Endometrial microvascular endothelial cells (primary cell): ENCODE data around the gene RAG2. TPM values are rescaled to one million over a fixed set of nuclear protein-coding genes. Genes with fewer than 3 reads are reported as not detected.

Experiments used
- in situ Hi-C: cut with HindIII; loops from 2 replicates; pipeline ENCODE4 v1.10.0; 2017; ENCODE audit warnings: low sequenced_read_pairs, low pct_unique_long_range_greater_than_20kb; ENCODE audit errors: inconsistent ontology term
- total RNA-seq: library from RNA; depleted of rRNA; stranded (reverse); fragments of >200 nt; gene quantifications from one replicate; pipeline ENCODE4 v1.2.3, GENCODE V29; 2015; ENCODE audit errors: inconsistent ontology term

Gene RAG2
- total RNA-seq, 1 donor from 2014 or later = not detected

- in situ Hi-C loops = no loop called here
Measured at GRCh38 chr11:36605221-36606216, 7.5 kb upstream of the RAG2 start.

- in situ Hi-C loops = no loop called here
Measured at GRCh38 chr11:36602135-36602534, 4.1 kb upstream of the RAG2 start.

- in situ Hi-C loops = no loop called here
Measured at GRCh38 chr11:36601155-36601554, 3.1 kb upstream of the RAG2 start.

GRCh38 chr11:36600180-36600579, 2.1 kb upstream of the RAG2 start:
- in situ Hi-C loops = no loop called here

- in situ Hi-C loops = no loop called here
Measured at GRCh38 chr11:36596880-36597279, 1.2 kb downstream of the RAG2 start.

- in situ Hi-C loops = no loop called here
Measured at GRCh38 chr11:36594316-36594989, 3.6 kb downstream of the RAG2 start, which contains the start of gene IFTAP. Gene IFTAP (plus strand): TSS chr11:36594502. CDS start chr11:36610104, 15,602 bp downstream.

- in situ Hi-C loops = no loop called here
Measured at GRCh38 chr11:36591433-36591832, 6.6 kb downstream of the RAG2 start.

- in situ Hi-C loops = no loop called here
Measured at GRCh38 chr11:36590513-36590912, 7.5 kb downstream of the RAG2 start.

GRCh38 chr11:36588099-36588498, 9.9 kb downstream of the RAG2 start:
- in situ Hi-C loops = no loop called here

GRCh38 chr11:36586543-36586942, 11.5 kb downstream of the RAG2 start:
- in situ Hi-C loops = no loop called here

- in situ Hi-C loops = no loop called here
Measured at GRCh38 chr11:36583667-36584066, 14.4 kb downstream of the RAG2 start.

GRCh38 chr11:36581536-36581935, 16.5 kb downstream of the RAG2 start:
- in situ Hi-C loops = no loop called here

- in situ Hi-C loops = no loop called here
Measured at GRCh38 chr11:36578458-36578857, 19.6 kb downstream of the RAG2 start.

- in situ Hi-C loops = no loop called here
Measured at GRCh38 chr11:36577859-36578258, 20.2 kb downstream of the RAG2 start.

GRCh38 chr11:36577373-36577772, 20.7 kb downstream of the RAG2 start:
- in situ Hi-C loops = no loop called here

- in situ Hi-C loops = no loop called here
Measured at GRCh38 chr11:36574486-36574885, 23.6 kb downstream of the RAG2 start.

- in situ Hi-C loops = no loop called here
Measured at GRCh38 chr11:36569095-36569494, 28.9 kb downstream of the RAG2 start.

GRCh38 chr11:36567694-36568093, 30.3 kb downstream of the RAG2 start, which contains the start of gene RAG1:
Gene RAG1 (plus strand): TSS chr11:36568007. CDS start chr11:36573305, 5,298 bp downstream.
- in situ Hi-C loops = no loop called here

- in situ Hi-C loops = no loop called here
Measured at GRCh38 chr11:36566407-36567053, 31.5 kb downstream of the RAG2 start.
